ENCODE data around the gene WWOX.

Gene WWOX

GRCh38 chr16:78445818-78446217, 346.4 kb downstream of the WWOX start:
- no peak for DNase-seq

GRCh38 chr16:78446486-78446885, 347.0 kb downstream of the WWOX start:
- DNase-seq, result no peak

- no peak for DNase-seq
These were observed 347.6 kb downstream of the WWOX start for GRCh38 chr16:78446992-78447563.

- DNase-seq, result no peak
These were observed 349.3 kb downstream of the WWOX start for GRCh38 chr16:78448658-78449271.

- no peak for DNase-seq
These were observed 350.8 kb downstream of the WWOX start for GRCh38 chr16:78450255-78450654.

GRCh38 chr16:78452025-78452555, 352.6 kb downstream of the WWOX start:
- DNase-seq, result no peak

- no peak for DNase-seq
These were observed 356.4 kb downstream of the WWOX start for GRCh38 chr16:78455861-78456260.

GRCh38 chr16:78458588-78458987, 359.1 kb downstream of the WWOX start:
- no peak for DNase-seq

GRCh38 chr16:78460428-78460827, 361.0 kb downstream of the WWOX start:
- no peak for DNase-seq

- DNase-seq, result no peak
These were observed 361.6 kb downstream of the WWOX start for GRCh38 chr16:78461087-78461486.

- peak; percentile 37 for DNase-seq
These were observed 362.2 kb downstream of the WWOX start for GRCh38 chr16:78461496-78462287.

GRCh38 chr16:78462288-78463208, 363.1 kb downstream of the WWOX start:
- no peak for DNase-seq

GRCh38 chr16:78463591-78463990, 364.1 kb downstream of the WWOX start:
- no peak for DNase-seq

GRCh38 chr16:78464833-78465232, 365.4 kb downstream of the WWOX start:
- no peak for DNase-seq

- DNase-seq, result no peak
These were observed 366.3 kb downstream of the WWOX start for GRCh38 chr16:78465730-78466129.

GRCh38 chr16:78469787-78470186, 370.3 kb downstream of the WWOX start:
- no peak for DNase-seq

GRCh38 chr16:78473031-78473699, 373.7 kb downstream of the WWOX start:
- DNase-seq, result no peak

GRCh38 chr16:78474762-78475161, 375.3 kb downstream of the WWOX start:
- DNase-seq, result no peak

- DNase-seq, result no peak
These were observed 377.2 kb downstream of the WWOX start for GRCh38 chr16:78476615-78477014.

GRCh38 chr16:78478267-78478861, 378.9 kb downstream of the WWOX start:
- no peak for DNase-seq

GRCh38 chr16:78479723-78480122, 380.3 kb downstream of the WWOX start:
- no peak for DNase-seq

GRCh38 chr16:78480588-78480987, 381.1 kb downstream of the WWOX start:
- DNase-seq, result no peak

All from DMS79 (cell line).